WTC11 (cell line): ENCODE measurements around the gene KPNA3. TPM values are rescaled to one million over a fixed set of nuclear protein-coding genes. Genes with fewer than 3 reads are reported as not detected.

Experiments
- ATAC-seq: fragments of 200-7000 bp; cut with Tn5 transposase; 2 replicates; pipeline ENCODE4 v1.10.0; 2021; ENCODE audit warnings: mild to moderate bottlenecking, moderate library complexity
- CTCF ChIA-PET: fragments of 300-600 bp; sonication (Branson Sonifier 250); formaldehyde crosslinking; loops from one replicate; lab custom pipeline; 2021; ENCODE audit warnings: antibody characterized with exemption; lab: Charles Lee
- POLR2A ChIA-PET: fragments of 350-600 bp; sonication (Branson Sonifier 250); formaldehyde crosslinking; loops from one replicate; lab custom pipeline; 2021; ENCODE audit warnings: antibody characterized with exemption; lab: Charles Lee
- DNase-seq: peaks from one replicate; pipeline ENCODE4 v3.0.0; 2021; ENCODE audit warnings: low spot score
- H3K27ac Mint-ChIP-seq: 2 replicates; pipeline ENCODE4 v1.8.0; 2021; ENCODE audit warnings: mixed read lengths
- H3K27me3 Mint-ChIP-seq: 2 replicates; pipeline ENCODE4 v1.8.0; 2021; ENCODE audit warnings: low read depth, mild to moderate bottlenecking, moderate library complexity, mixed read lengths
- H3K36me3 Mint-ChIP-seq: 2 replicates; pipeline ENCODE4 v1.8.0; 2021; ENCODE audit warnings: mixed read lengths
- H3K4me1 Mint-ChIP-seq: 2 replicates; pipeline ENCODE4 v1.8.0; 2022; ENCODE audit warnings: mixed read lengths
- H3K4me3 Mint-ChIP-seq: 2 replicates; pipeline ENCODE4 v1.8.0; 2021; ENCODE audit warnings: mild to moderate bottlenecking, moderate library complexity, mixed read lengths
- H3K9me3 Mint-ChIP-seq: 2 replicates; pipeline ENCODE4 v1.8.0; 2021; ENCODE audit warnings: mixed read lengths
- ARID4B ChIP-seq: sonication (generic); formaldehyde crosslinking; IDR thresholded peaks from 2 replicates; pipeline ENCODE4 v1.8.0; 2023; ENCODE audit warnings: missing genetic modification reagents, mild to moderate bottlenecking, borderline replicate concordance
- CTCF ChIP-seq: fragments of 200-600 bp; IDR thresholded peaks from 2 replicates; pipeline ENCODE4 v1.8.0; 2022; ENCODE audit warnings: antibody characterized with exemption
- ERG ChIP-seq: fragments of 250-450 bp; sonication (Bioruptor Pico); IDR thresholded peaks from 2 replicates; pipeline ENCODE4 v1.8.0; 2021; ENCODE audit warnings: mild to moderate bottlenecking
- JAZF1 ChIP-seq: fragments of 250-450 bp; sonication (Bioruptor Pico); IDR thresholded peaks from 2 replicates; pipeline ENCODE4 v1.9.0; 2021; ENCODE audit warnings: moderate library complexity, mild to moderate bottlenecking, inconsistent platforms
- NFE2L1 ChIP-seq: sonication (generic); formaldehyde crosslinking; IDR thresholded peaks from 2 replicates; pipeline ENCODE4 v1.8.1; 2023; ENCODE audit warnings: missing genetic modification reagents
- NFYB ChIP-seq: sonication (generic); formaldehyde crosslinking; conservative IDR thresholded peaks from 2 replicates; pipeline ENCODE4 v1.8.0; 2022; ENCODE audit warnings: low read depth, missing genetic modification reagents
- PREB ChIP-seq: sonication (generic); formaldehyde crosslinking; IDR thresholded peaks from 2 replicates; pipeline ENCODE4 v1.8.1; 2022; ENCODE audit warnings: mild to moderate bottlenecking, missing genetic modification reagents, moderate library complexity, borderline replicate concordance
- RELA ChIP-seq: sonication (generic); formaldehyde crosslinking; IDR thresholded peaks from 2 replicates; pipeline ENCODE4 v1.8.1; 2022; ENCODE audit warnings: missing genetic modification reagents, mild to moderate bottlenecking, borderline replicate concordance
- SP1 ChIP-seq: sonication (generic); formaldehyde crosslinking; conservative IDR thresholded peaks from 2 replicates; pipeline ENCODE4 v1.8.1; 2022; ENCODE audit warnings: missing genetic modification reagents
- TCF7 ChIP-seq: sonication (generic); formaldehyde crosslinking; IDR thresholded peaks from 2 replicates; pipeline ENCODE4 v1.8.0; 2022; ENCODE audit warnings: mild to moderate bottlenecking, low read depth, missing genetic modification reagents, moderate library complexity
- USF1 ChIP-seq: sonication (generic); formaldehyde crosslinking; IDR thresholded peaks from 2 replicates; pipeline ENCODE4 v1.8.0; 2022; ENCODE audit warnings: mild to moderate bottlenecking, missing genetic modification reagents
- ZNF263 ChIP-seq: sonication (generic); formaldehyde crosslinking; IDR thresholded peaks from 2 replicates; pipeline ENCODE4 v1.8.1; 2022; ENCODE audit warnings: low read depth, mild to moderate bottlenecking, moderate library complexity, missing genetic modification reagents
- ZNF396 ChIP-seq: fragments of 250-450 bp; sonication (Bioruptor Pico); IDR thresholded peaks from 2 replicates; pipeline ENCODE4 v1.8.0; 2021; ENCODE audit warnings: mild to moderate bottlenecking, moderate library complexity, borderline replicate concordance
- ZNF416 ChIP-seq: fragments of 250-450 bp; sonication (Bioruptor Pico); IDR thresholded peaks from 2 replicates; pipeline ENCODE4 v1.9.0; 2021; ENCODE audit warnings: mild to moderate bottlenecking, inconsistent platforms
- ZNF532 ChIP-seq: fragments of 250-450 bp; sonication (Bioruptor Pico); IDR thresholded peaks from 2 replicates; pipeline ENCODE4 v1.9.0; 2021; ENCODE audit warnings: mild to moderate bottlenecking, borderline replicate concordance
- total RNA-seq: library from RNA; stranded (reverse); gene quantifications from 3 replicates; pipeline ENCODE4 v1.2.3, GENCODE V29; 2021
- TF ChIP-seq, protein P1 (sequence below): sonication (generic); formaldehyde crosslinking; IDR thresholded peaks from 2 replicates; pipeline ENCODE4 v1.8.0; 2023; ENCODE audit warnings: missing genetic modification reagents
- TF ChIP-seq, protein P2 (sequence below): sonication (generic); formaldehyde crosslinking; IDR thresholded peaks from 2 replicates; pipeline ENCODE4 v1.8.1; 2022; ENCODE audit warnings: low read depth, missing genetic modification reagents, borderline replicate concordance

KPNA3 gene
- total RNA-seq, 1 experiment from 2014 or later: 44.4 TPM

- no peak for TF ChIP-seq ZNF416 (CRISPR knock-in tag)
Observed at GRCh38 chr13:49831455-49831854, 39.0 kb upstream of the KPNA3 start (continued).

DNA sequence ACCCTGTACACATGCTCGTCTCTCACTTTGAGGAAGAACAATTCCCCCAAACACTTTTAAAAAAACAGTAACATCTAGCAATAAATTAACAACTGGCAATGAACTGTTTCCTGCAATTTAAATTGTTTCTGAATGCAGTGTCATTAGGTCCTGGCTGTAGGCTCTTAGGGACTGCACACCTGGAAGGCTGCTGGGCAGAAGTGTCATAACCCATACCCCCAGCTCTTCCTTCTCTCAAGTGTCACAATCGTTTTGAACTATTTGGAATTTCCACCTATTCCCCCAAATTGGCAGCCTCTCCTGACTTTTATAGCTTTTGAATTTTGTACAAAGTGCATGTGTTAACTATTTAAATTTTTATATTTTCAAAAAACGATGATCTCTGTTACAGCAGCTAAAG is 38.2 kb upstream of the KPNA3 start:
- DNase-seq (no peak), ATAC-seq (no peak)
- Mint-ChIP-seq H3K4me1 (peaks cover 8% of the 10 kb centered on the region), H3K4me3 (no peak overlapping the region), H3K36me3 (peaks cover 3% of the 10 kb centered on the region; the same call in 1 of the 2 replicates), H3K27me3 (no peaks in the 10 kb centered on the region), H3K9me3 (peaks cover 7% of the 10 kb centered on the region), H3K27ac (no peak overlapping the region)
- CTCF ChIA-PET: no interaction called here
- TF ChIP-seq ZNF263 (CRISPR knock-in tag) (no peak), NFYB (no peak), NFE2L1 (CRISPR knock-in tag) (no peak), SP1 (CRISPR knock-in tag) (no peak), ZNF416 (CRISPR knock-in tag) (no peak), PREB (CRISPR knock-in tag) (no peak), TCF7 (CRISPR knock-in tag) (no peak)
- POLR2A ChIA-PET: no interaction called here

- ChIA-PET POLR2A (no interaction called here), CTCF (no interaction called here)
- DNase-seq: no peak
- TF ChIP-seq CTCF (no peak), ERG (CRISPR knock-in tag) (no peak), USF1 (no peak), ZNF532 (CRISPR knock-in tag) (no peak), RELA (CRISPR knock-in tag) (no peak), SP1 (CRISPR knock-in tag) (no peak), ARID4B (CRISPR knock-in tag) (no peak), JAZF1 (CRISPR knock-in tag) (no peak), ZNF396 (CRISPR knock-in tag) (no peak)
- TF ChIP-seq, protein P1, sequence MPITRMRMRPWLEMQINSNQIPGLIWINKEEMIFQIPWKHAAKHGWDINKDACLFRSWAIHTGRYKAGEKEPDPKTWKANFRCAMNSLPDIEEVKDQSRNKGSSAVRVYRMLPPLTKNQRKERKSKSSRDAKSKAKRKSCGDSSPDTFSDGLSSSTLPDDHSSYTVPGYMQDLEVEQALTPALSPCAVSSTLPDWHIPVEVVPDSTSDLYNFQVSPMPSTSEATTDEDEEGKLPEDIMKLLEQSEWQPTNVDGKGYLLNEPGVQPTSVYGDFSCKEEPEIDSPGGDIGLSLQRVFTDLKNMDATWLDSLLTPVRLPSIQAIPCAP (CRISPR knock-in tag): no peak
- TF ChIP-seq, protein P2, sequence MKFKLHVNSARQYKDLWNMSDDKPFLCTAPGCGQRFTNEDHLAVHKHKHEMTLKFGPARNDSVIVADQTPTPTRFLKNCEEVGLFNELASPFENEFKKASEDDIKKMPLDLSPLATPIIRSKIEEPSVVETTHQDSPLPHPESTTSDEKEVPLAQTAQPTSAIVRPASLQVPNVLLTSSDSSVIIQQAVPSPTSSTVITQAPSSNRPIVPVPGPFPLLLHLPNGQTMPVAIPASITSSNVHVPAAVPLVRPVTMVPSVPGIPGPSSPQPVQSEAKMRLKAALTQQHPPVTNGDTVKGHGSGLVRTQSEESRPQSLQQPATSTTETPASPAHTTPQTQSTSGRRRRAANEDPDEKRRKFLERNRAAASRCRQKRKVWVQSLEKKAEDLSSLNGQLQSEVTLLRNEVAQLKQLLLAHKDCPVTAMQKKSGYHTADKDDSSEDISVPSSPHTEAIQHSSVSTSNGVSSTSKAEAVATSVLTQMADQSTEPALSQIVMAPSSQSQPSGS (CRISPR knock-in tag): no peak
Observed at GRCh38 chr13:49829715-49830114, 37.2 kb upstream of the KPNA3 start.

More at GRCh38 chr13:49829715-49830114, 37.2 kb upstream of the KPNA3 start:
- peaks cover 7% of the 10 kb centered on the region for H3K9me3 Mint-ChIP-seq
- H3K36me3 Mint-ChIP-seq: peaks cover 3% of the 10 kb centered on the region; the same call in 1 of the 2 replicates
- H3K4me1 Mint-ChIP-seq: peaks cover 8% of the 10 kb centered on the region
- no peak for ATAC-seq
- no peaks in the 10 kb centered on the region for H3K27me3 Mint-ChIP-seq
- H3K27ac Mint-ChIP-seq: no peak overlapping the region
- no peak overlapping the region for H3K4me3 Mint-ChIP-seq
